GM08714 (cell line): ENCODE data around the gene PHF14.

ENCODE experiments used
- H3K4me3 ChIP-seq: fragments of 200-500 bp; sonication (Bioruptor generic); 2 replicates; pipeline ENCODE4 v1.5.1; 2014; ENCODE audit warnings: mild to moderate bottlenecking, low read length, inconsistent platforms
- ZNF274 ChIP-seq: IDR thresholded peaks from 2 replicates; pipeline ENCODE4 v1.6.1; 2012; ENCODE audit warnings: mild to moderate bottlenecking, low read depth, low read length

PHF14 gene

DNA sequence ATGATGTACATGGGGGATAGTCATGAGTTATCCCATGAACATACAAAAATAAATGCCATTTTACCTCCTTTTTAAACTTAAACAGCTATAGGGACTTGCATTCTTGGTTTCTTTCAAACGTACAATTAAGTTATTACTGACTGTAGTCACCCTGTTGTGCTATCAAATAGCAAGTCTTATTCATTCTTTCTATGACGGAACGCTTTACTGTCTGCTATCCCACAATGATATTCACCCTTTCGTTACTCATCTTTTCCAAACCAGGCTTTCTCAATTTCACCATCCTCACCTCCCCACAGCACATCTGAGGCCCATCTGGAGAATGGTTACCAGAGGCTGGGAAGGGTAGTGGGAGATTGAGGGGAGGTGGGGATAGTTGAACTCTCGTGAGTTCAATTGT is 218.8 kb downstream of the PHF14 start:
- no peak for TF ChIP-seq ZNF274
- no peak overlapping the region for H3K4me3 ChIP-seq

DNA sequence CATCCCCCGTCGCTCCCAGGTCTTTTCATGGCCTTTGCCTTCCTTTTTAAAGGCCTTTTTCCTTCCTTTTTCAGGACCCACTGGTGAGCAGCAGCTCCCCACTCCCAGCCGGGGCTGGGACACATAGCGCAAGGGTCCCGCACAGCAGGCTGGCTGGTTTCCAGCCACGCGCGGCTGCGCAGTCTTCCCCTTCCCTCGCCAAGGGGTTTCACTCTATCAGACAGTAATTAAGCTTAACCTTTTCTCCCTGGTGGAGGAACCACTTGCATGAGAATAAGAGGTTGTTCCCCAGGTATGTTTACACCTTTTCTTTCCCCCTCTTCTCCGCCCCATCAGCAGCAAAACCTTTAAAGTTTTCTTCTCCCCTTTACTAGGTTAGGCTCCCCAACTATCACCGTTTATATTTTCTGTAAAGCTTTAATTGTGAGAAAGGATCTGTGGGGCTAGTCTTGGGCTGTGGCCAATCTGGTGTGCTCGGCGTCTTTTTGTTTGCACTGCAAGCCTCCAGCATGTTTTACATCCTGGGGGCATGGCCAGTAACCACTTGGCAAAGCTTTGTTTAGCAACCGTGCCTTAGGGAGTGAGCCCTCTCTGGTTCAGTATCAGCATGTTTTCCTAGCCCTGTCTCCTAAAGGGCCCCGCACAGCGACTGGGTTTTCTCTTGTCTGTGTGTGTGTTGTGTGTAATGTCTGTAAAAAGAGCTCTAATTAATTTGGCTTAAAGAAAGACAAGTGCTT is 219.6 kb downstream of the PHF14 start:
- no peak overlapping the region for H3K4me3 ChIP-seq
- no peak for TF ChIP-seq ZNF274

DNA sequence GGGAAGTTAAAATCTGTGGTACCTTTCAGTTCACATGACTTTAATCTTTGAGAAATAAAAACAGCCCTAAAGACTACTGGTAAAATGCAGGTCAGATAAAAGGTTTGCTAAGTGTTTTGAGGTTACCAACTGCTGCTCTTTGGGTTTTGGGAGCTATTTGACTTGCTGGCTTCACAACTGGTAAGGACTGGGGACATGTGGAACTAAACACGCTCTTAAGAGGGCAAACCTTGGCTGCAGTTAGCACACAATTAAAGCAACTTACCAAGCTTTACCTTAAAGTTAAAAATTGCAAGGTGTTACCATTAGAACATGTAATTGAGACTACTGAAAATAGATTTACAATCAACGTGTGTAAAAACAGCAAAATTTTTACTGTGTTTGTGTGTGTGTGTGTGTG is 220.2 kb downstream of the PHF14 start:
- no peak overlapping the region for H3K4me3 ChIP-seq
- no peak for TF ChIP-seq ZNF274

DNA sequence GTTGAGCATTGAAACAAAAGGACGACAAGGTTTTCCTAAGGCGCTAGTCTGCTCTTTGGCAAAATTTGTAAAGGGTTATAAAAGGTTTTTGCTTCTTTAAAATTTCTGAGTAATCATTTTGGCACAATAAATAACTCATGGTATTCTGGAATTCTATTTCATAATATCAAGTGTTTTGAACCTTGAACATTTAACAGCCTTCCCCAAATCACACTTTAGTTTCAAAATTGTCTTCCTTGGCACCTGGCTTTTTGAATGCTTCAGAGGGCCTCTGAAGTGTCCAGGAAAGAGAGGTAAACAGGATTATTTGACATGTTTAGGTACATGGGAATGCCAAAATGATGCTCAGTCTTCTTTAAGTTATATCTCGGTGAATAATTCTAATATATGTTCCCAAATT is 220.8 kb downstream of the PHF14 start:
- H3K4me3 ChIP-seq: no peak overlapping the region
- no peak for TF ChIP-seq ZNF274

DNA sequence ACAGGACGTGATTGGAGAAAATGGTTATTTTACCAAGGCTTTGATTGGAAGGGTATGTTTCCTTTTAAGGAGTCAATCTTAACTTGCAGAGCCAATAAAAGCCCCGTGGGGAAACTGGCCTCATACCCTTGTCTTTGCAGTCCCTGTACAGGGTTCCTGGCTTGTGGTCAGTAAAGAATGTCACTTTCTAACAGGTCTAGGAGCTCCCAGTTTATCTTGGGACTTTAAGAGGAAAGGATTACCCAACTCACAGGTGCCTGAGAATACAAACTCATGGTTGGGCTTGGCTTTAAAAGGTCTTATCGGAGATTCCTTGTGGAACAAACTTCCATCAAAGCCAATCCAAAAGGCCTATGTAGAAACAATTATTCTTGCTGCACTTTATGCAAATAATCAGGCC is 221.8 kb downstream of the PHF14 start:
- H3K4me3 ChIP-seq: no peak overlapping the region
- TF ChIP-seq ZNF274: no peak

DNA sequence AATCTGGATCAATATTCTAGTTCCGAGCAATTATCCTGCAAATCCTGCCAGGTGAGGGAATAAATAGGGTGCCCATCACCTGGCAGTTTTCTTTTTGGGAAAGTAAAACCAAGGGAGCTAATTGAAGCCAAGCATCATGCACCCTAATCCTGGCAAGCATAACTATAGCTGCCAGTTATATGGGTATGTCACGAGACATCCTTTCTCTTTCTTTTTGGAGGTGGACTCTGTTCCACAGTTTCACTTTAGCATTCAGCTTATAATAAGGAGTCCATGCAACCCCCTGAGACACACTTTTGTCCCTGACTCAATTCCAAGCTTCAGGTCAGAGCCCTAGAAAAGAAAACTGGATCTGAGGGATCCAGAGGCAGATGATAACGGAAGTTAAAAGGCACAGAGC is 222.5 kb downstream of the PHF14 start:
- H3K4me3 ChIP-seq: no peak overlapping the region
- no peak for TF ChIP-seq ZNF274

DNA sequence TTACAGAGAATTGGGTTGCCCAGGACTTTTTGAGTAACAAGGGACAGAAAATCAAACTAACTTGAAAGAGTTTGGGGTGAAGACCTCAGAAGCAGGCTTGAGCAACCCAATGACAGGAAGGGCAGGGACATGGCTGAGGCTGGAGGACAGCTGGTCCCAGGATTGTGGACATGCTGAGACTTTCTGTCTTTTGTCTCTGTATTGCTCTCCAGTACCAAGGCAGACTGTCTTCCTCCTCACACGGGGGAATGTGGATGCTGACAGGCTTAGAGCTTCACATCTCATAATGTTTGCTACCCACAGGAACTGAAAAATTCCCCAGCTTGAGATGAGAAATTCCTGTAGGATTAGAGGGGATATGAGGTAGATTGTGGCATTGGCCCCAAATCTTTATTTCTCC is 229.6 kb downstream of the PHF14 start:
- TF ChIP-seq ZNF274: no peak

DNA sequence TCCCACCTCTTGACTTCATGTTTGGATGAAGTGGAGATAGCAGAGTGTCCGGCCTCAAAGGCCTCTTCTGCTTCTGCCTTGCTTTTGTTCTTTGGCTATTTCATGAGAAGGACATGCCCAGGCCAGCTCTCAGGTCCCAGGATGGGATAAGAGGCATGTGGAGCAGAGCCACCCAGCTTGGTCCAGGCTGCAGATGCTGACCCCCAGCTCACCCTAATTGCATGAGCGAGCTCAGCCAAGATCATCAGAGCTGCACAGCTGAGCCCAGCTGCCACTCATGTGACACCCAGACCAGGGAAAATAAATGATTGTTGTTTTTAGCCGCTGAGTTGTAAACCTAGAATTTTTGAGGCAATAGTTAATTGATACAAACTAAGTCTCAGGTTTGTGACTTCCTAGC is 230.0 kb downstream of the PHF14 start:
- TF ChIP-seq ZNF274: no peak
- no peak overlapping the region for H3K4me3 ChIP-seq

More for the DNA sequence above, 229.6 kb downstream of the PHF14 start:
- H3K4me3 ChIP-seq: no peak overlapping the region

DNA sequence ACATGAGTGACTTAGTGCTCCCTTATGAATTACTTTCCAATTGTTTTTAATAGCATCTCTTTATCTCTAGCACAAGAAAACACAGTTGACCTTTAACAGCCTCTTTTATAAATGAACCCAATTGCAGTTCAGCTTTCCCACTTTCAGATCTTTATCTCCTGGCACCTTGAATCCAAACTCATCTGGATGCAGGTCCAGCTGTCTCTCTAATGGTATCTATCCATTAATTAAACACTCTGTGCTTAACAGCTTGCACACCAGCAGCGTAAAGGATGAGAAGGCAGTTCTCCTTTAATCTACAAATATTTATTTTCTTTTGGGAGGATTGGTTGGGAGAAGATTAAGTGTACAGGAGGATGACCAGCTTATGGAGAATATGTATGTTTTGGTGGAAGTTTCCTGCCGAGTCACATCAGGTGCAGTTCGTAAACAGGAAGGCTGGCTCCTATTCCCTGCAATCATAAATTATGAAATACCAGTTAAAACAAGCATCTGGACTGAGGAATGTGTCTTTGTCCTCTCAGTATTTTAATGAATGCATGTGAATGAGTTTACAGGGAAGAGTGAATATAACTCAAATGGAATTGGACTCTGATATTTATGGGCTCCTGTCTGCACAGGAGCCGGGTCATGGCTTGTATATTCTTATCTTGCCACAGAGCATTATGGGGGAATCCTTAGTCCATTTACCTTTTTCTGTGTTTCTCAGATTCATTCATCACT is 232.7 kb downstream of the PHF14 start:
- H3K4me3 ChIP-seq: no peak overlapping the region
- no peak for TF ChIP-seq ZNF274

DNA sequence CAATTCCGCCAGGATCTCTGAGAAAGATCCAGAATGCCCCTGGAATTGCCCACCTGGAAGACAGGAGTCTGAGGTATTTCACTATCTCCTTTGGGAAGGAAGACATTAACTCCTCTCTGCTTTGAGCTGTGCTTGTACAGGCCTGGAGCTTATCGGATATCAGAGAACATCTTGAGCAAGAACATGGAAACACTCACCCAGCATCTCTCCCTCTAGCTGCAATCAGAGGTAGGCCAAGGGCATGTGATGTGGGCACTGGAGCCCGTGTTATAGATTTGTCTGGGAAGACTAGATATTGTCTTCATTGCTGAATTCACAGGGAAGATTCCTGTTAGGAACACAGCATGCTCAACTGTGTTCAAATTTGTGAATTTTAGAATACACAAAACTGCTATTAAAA is 233.9 kb downstream of the PHF14 start:
- H3K4me3 ChIP-seq: no peak overlapping the region
- no peak for TF ChIP-seq ZNF274

DNA sequence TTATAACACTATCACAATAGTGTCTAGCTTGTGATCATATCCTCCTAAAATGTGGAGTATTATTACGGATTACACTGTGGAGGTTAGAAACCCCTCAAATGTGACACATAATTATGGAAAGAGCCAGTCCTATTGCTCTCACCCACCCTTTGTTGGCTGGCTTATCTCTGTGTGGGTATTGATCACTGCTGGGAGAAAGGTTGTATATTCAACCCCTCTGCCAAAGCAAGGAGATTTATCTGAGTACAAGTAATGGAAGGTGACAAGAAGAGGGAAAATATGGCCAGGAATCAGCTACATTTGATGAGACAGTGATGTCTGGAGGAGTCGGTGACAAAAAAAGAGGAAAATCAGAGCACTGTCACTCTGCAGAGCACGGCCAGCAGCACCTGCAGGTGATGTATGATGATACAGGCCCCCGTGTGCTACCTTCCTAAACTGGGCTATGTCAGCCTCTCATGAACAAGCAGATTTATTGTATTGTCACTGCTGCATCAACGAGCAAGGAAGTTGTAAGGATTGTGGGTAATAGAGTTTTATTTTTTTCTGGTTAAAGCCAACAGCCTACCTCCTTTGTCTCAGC is 235.3 kb downstream of the PHF14 start:
- no peak overlapping the region for H3K4me3 ChIP-seq
- TF ChIP-seq ZNF274: no peak

DNA sequence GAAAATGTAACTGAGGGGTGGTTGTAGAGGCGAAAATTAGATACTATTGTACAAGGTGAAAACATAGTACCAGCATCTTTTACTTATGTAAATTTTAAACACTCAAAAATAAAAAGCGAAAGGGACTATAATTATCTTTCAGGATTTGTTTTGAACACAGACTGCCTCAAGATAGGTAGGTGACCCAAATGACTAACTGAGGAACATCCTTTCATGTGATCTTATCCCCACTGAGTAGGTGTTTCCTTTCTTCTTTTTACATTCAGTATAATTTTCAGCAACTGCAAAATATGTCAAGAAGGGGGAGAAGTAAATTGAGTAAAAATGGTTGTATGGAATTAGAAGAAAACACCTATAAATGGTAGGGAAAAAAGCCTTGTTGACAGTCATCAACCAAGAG is 236.7 kb downstream of the PHF14 start:
- H3K4me3 ChIP-seq: no peak overlapping the region
- TF ChIP-seq ZNF274: no peak

DNA sequence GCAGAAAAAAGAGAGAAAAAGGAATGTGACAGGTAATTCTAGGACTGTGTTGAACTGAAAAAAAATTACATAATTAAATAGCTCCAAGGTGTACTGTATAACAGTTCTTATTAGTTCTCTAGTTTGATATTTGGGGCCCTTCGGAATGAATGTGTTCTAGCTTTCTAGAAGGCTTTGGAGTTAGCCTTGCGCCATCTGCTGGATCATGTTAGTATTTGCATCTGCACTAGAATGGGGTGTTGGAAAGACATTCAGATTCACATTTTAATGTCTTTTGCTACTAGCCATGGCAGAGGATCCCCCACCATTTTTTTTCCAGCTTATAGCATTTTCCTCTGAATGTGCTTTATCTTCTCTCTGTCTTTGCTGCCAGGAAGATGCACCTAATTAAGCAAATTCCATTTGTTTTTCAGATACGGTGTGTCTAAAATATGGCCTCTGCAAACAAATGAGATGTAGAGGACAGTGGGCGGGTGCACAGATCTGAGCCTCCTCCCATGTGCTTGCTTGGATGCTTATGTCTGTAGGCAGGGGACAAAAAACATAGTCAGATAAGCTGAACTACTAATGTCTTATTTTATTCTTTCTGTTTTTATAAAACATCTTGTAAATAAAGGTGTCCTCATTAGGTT is 238.5 kb downstream of the PHF14 start:
- H3K4me3 ChIP-seq: no peak overlapping the region
- TF ChIP-seq ZNF274: no peak

DNA sequence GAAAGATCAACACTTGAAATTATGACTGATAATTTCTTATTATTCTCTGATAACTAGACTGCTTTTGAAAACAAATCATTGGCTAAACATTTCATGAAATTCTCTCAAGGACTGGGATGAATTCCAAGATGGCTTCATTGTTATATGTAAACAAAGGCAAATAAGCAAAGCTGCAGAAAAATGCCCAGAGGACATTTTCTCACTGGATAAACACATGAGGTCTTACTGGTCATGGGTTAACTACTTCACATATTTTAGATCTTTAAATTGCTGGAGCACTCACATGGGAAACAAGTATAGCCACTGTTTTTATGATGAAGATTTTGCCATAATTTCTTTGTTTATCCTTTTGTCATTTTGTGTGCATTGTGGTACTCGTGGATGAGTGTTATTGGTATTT is 239.1 kb downstream of the PHF14 start:
- no peak for TF ChIP-seq ZNF274
- no peak overlapping the region for H3K4me3 ChIP-seq

DNA sequence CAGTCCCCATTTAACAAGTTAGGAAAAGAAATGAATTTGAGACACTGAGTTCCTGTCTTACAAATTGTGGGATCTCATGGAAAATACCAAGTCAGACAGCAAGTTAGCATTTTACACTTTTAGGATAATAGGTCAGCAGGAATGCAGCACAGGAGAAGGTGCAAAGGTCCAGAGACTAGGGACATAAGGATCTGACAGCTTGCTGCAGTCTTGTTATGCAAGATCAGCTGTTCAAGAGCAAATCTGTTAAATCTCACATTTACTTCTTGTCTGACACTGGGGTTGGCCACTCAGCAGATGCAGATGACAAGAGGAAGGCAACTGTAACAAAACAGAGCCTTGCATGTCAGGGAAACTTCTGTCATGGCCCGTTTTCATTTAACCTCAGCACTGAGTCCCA is 239.6 kb downstream of the PHF14 start:
- no peak overlapping the region for H3K4me3 ChIP-seq
- TF ChIP-seq ZNF274: no peak

DNA sequence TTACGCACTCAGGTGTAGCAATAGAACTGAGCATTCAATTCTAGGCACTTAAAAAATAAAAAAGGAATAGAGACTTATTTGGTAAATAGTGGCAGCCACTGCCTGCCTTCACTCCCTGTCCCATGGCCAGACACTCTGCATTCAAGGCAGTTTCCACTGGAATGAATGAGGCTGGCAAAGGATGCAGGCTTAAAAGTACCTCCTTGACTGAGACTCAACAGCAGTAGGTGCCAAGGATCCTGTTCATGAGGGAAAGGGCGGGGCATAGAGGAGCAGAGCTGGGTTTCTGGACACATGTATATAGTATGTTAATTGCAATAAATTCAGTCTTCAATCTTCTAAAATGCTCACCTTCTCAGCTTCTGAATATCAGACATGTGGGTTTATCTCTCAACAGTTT is 242.6 kb downstream of the PHF14 start:
- TF ChIP-seq ZNF274: no peak
- H3K4me3 ChIP-seq: no peak overlapping the region
